DND-41 (cell line): ENCODE results near the gene DGKQ.

Experiments used
- CTCF ChIP-seq: IDR thresholded peaks from 2 replicates; pipeline ENCODE4 v1.5.1; 2012; ENCODE audit warnings: borderline replicate concordance, low read length, moderate library complexity, mild to moderate bottlenecking; ENCODE audit not compliant: poor library complexity, severe bottlenecking; ENCODE audit errors: extremely low read depth
- EZH2 ChIP-seq: IDR thresholded peaks from 3 replicates; pipeline ENCODE4 v1.6.1; 2012; ENCODE audit warnings: borderline replicate concordance, low read depth, mild to moderate bottlenecking, moderate library complexity, low read length, inconsistent platforms; ENCODE audit not compliant: severe bottlenecking

GRCh38 chr4:999882-1000425 lies 26.6 kb upstream of the DGKQ start:
- no peak for TF ChIP-seq CTCF
- TF ChIP-seq EZH2, result no peak
